Ammon's horn (tissue), 1 donor: ENCODE data around the gene RENBP.

ENCODE experiments used
- DNase-seq: peaks from one replicate; pipeline ENCODE4 v3.0.0-alpha.2; 2016; ENCODE audit warnings: low spot score

Gene RENBP

GRCh38 chrX:153934148-153934761 is 10.2 kb downstream of the RENBP start:
- no peak for DNase-seq

- DNase-seq = no peak
Measured at GRCh38 chrX:153933748-153934147, 10.7 kb downstream of the RENBP start.

GRCh38 chrX:153932220-153932915 is 12.1 kb downstream of the RENBP start:
- no peak for DNase-seq

GRCh38 chrX:153931748-153932147 is 12.7 kb downstream of the RENBP start:
- DNase-seq = no peak

- DNase-seq = no peak
Measured at GRCh38 chrX:153931151-153931550, 13.3 kb downstream of the RENBP start.

- DNase-seq = no peak
Measured at GRCh38 chrX:153930011-153930910, 14.2 kb downstream of the RENBP start.

GRCh38 chrX:153929576-153929975 is 14.9 kb downstream of the RENBP start:
- DNase-seq = no peak

- no peak for DNase-seq
Measured at GRCh38 chrX:153928846-153929245, 15.6 kb downstream of the RENBP start.

GRCh38 chrX:153927922-153928760 is 16.3 kb downstream of the RENBP start:
- peak; percentile 96 for DNase-seq

- DNase-seq = no peak
Measured at GRCh38 chrX:153927672-153927921, 16.8 kb downstream of the RENBP start.

GRCh38 chrX:153926858-153927671 is 17.4 kb downstream of the RENBP start:
- DNase-seq = peak; percentile 50

- no peak for DNase-seq
Measured at GRCh38 chrX:153926552-153926857, 17.9 kb downstream of the RENBP start.

GRCh38 chrX:153925739-153926551 is 18.5 kb downstream of the RENBP start, which contains the start of gene ARHGAP4:
TSS of gene ARHGAP4 (minus strand) at chrX:153926264. CDS start at chrX:153926202, 62 bp downstream.
- no peak for DNase-seq

- DNase-seq = no peak
Measured at GRCh38 chrX:153925387-153925738, 19.1 kb downstream of the RENBP start.

- DNase-seq = peak; percentile 54
Measured at GRCh38 chrX:153924149-153924861, 20.1 kb downstream of the RENBP start.

- DNase-seq = peak; percentile 69
Measured at GRCh38 chrX:153922932-153923857, 21.2 kb downstream of the RENBP start.

- no peak for DNase-seq
Measured at GRCh38 chrX:153921511-153922446, 22.7 kb downstream of the RENBP start.

- DNase-seq = no peak
Measured at GRCh38 chrX:153921070-153921469, 23.4 kb downstream of the RENBP start.
